Suprapubic skin (tissue), 4 donors: ENCODE data around the gene ZEB1. TPM values are rescaled to one million over a fixed set of nuclear protein-coding genes. Genes with fewer than 3 reads are reported as not detected.

Experiments
- DNase-seq, 2 donors: peaks; one replicate each; pipeline ENCODE4 v3.0.0-alpha.2; 2019; ENCODE audit warnings: low spot score in 2 of 2
- H3K27ac ChIP-seq: fragments of 200-600 bp; sonication (generic); one replicate; pipeline ENCODE4 v1.5.1; 2019
- H3K27me3 ChIP-seq: fragments of 200-600 bp; sonication (generic); one replicate; pipeline ENCODE4 v1.5.1; 2019
- H3K36me3 ChIP-seq: fragments of 200-600 bp; sonication (generic); one replicate; pipeline ENCODE4 v1.5.1; 2019
- H3K4me1 ChIP-seq: fragments of 200-600 bp; sonication (generic); one replicate; pipeline ENCODE4 v1.5.1; 2019
- H3K4me3 ChIP-seq: fragments of 200-600 bp; sonication (generic); one replicate; pipeline ENCODE4 v1.5.1; 2019; ENCODE audit warnings: mild to moderate bottlenecking
- H3K9me3 ChIP-seq: fragments of 200-600 bp; sonication (generic); one replicate; pipeline ENCODE4 v1.5.1; 2019
- EP300 ChIP-seq: sonication (generic); formaldehyde crosslinking; IDR thresholded peaks from one replicate; pipeline ENCODE4 v1.6.1; 2017; ENCODE audit warnings: antibody characterized with exemption
- POLR2A ChIP-seq, 2 donors: fragments of 450-650 bp; IDR thresholded peaks; one replicate each; pipeline ENCODE4 v1.6.1; 2017; ENCODE audit warnings: antibody characterized with exemption in 2 of 2, mild to moderate bottlenecking in 2 of 2, moderate library complexity in 2 of 2
- POLR2AphosphoS5 ChIP-seq, 3 donors: sonication (generic); formaldehyde crosslinking; IDR thresholded peaks; one replicate each; pipeline ENCODE4 v1.6.1; 2017; ENCODE audit warnings: antibody characterized with exemption in 3 of 3
- WGBS: methylation state at CpG from one replicate; pipeline ENCODE4 v1.1.5; 2018; 5-methylcytosine and 5-hydroxymethylcytosine counted together
- total RNA-seq, 4 donors: library from RNA; depleted of rRNA; stranded (reverse); fragments of >200 nt; gene quantifications; one replicate each; pipeline ENCODE4 v1.1.0, GENCODE V29; 2016
- TF ChIP-seq, protein P1 (sequence below), 2 donors: fragments of 200-600 bp in 1 of 2; fragments of 450-650 bp in 1 of 2; sonication (generic) in 1 of 2; IDR thresholded peaks; one replicate each; pipeline ENCODE4 v1.5.1; 2016 to 2019; ENCODE audit warnings: antibody characterized with exemption in 2 of 2, mild to moderate bottlenecking in 1 of 2, moderate library complexity in 1 of 2

Gene ZEB1
- total RNA-seq, 4 donors from 2014 or later = 7.1 to 35.8 (median 13.8) TPM

DNA sequence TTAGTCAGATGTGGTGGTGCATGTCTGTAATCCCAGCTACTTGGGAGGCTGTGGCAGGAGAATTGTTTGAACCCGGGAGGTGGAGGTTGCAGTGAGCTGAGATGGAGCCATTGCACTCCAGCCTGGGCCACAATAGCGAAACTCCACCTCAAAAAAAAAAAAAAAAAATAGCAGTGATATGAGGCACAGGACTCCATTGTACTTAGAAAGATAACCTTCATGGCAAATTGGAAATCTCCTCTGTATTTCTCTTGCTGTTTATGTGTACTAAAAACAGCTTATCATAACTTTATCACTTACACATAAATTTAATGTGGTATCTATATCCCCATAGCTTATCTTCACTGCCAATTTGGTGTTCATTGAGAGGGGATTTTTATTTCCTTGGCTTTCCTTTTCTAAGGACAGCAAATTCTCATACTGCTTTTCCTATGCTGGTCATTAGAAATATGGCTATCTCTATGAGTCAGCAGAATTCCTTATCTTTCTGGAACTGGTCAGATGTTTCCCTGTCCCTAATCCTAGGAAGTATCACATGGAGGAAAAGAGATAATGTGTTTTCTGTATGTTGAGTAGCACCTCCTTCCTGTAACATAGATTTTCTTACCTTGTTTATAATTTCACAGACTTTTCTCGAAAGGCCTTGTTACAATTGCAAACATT lies 40.6 kb upstream of the ZEB1 start:
- no peak for DNase-seq
- Histone ChIP-seq H3K36me3 (no peaks in the 10 kb centered on the region), H3K4me1 (no peaks in the 10 kb centered on the region), H3K27ac (no peak overlapping the region), H3K27me3 (no peaks in the 10 kb centered on the region), H3K4me3 (no peak overlapping the region), H3K9me3 (no peaks in the 10 kb centered on the region)
- WGBS = 88% methylated on average over 3 of the region's 3 CpGs
- TF ChIP-seq EP300 (no peak), POLR2A (IDR thresholded peaks at IDR 0.05) (no peak), POLR2AphosphoS5 (IDR thresholded peaks at IDR 0.05) (no peak)
- TF ChIP-seq, protein P1, sequence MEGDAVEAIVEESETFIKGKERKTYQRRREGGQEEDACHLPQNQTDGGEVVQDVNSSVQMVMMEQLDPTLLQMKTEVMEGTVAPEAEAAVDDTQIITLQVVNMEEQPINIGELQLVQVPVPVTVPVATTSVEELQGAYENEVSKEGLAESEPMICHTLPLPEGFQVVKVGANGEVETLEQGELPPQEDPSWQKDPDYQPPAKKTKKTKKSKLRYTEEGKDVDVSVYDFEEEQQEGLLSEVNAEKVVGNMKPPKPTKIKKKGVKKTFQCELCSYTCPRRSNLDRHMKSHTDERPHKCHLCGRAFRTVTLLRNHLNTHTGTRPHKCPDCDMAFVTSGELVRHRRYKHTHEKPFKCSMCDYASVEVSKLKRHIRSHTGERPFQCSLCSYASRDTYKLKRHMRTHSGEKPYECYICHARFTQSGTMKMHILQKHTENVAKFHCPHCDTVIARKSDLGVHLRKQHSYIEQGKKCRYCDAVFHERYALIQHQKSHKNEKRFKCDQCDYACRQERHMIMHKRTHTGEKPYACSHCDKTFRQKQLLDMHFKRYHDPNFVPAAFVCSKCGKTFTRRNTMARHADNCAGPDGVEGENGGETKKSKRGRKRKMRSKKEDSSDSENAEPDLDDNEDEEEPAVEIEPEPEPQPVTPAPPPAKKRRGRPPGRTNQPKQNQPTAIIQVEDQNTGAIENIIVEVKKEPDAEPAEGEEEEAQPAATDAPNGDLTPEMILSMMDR (IDR thresholded peaks at IDR 0.05) = no peak

DNA sequence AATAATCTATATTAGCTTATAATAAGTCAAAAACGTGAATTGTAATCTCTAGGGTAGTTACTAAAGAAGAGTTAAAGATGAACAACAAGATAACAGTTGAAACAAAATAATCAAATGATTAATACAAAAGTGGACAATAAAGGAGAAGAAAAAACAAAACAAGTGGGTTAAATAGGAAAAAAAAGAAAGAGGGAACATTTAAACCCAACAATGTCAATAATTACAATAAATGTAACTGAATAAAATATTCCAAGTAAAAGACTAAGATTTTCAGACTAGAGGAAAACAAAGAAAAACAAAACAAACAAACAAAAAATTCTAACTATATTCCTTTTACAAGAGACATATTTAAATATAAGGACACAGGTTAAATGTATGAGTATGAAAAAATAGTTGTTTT lies 38.0 kb upstream of the ZEB1 start:
- H3K36me3 ChIP-seq = no peaks in the 10 kb centered on the region
- DNase-seq = no peak
- 69% methylated on average over 1 of the region's 1 CpG for WGBS
- H3K27me3 ChIP-seq = no peaks in the 10 kb centered on the region
- TF ChIP-seq, protein P1 (IDR thresholded peaks at IDR 0.05) = no peak
- no peak overlapping the region for H3K4me3 ChIP-seq
- H3K27ac ChIP-seq = no peak overlapping the region
- no peaks in the 10 kb centered on the region for H3K9me3 ChIP-seq
- no peaks in the 10 kb centered on the region for H3K4me1 ChIP-seq

DNA sequence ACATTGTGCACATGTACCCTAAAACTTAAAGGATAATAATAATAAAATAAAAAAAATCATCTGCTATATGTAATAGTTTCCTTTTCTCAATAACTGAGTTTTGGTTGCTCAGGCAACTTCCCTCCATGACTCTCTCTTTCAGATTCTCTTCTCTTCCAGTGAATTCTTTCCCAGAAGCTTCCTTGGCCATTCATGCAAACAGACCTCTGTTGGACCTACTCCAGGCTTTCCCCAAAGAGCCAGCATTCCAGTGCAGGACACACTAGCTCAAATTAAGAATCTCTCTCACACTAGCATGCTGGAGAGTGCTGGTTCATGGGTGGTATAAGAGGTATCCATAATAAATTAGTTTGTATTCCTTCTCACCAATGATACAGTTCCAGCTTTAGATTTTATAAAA lies 31.0 kb upstream of the ZEB1 start:
- no peak overlapping the region for H3K27ac ChIP-seq
- no peaks in the 10 kb centered on the region for H3K9me3 ChIP-seq
- H3K4me1 ChIP-seq = no peaks in the 10 kb centered on the region
- TF ChIP-seq EP300 (no peak), POLR2AphosphoS5 (IDR thresholded peaks at IDR 0.05) (no peak), POLR2A (IDR thresholded peaks at IDR 0.05) (no peak)
- TF ChIP-seq, protein P1 (IDR thresholded peaks at IDR 0.05) = no peak
- H3K36me3 ChIP-seq = no peaks in the 10 kb centered on the region
- DNase-seq = no peak
- H3K4me3 ChIP-seq = no peak overlapping the region
- no peaks in the 10 kb centered on the region for H3K27me3 ChIP-seq

DNA sequence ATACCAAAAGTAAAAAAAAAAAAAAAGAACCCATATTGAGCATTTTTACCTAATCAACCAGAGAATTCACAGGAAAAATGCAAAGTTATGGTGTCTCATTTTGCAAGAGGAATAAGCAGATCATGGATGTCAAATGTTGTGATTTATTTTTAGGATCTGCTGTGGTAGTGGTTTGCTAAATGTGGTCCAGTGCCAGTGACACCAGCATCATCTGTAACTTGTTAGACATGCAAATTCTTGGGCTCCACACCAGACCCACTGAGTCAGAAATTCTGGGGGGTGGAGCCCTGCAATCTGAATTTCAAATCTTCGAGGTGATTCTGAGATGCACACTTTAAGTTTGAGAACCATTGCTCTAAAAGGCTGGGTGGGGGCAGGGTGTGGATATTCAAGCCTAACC lies 30.1 kb upstream of the ZEB1 start:
- no peaks in the 10 kb centered on the region for H3K27me3 ChIP-seq
- H3K27ac ChIP-seq = no peak overlapping the region
- H3K4me3 ChIP-seq = no peak overlapping the region
- no peaks in the 10 kb centered on the region for H3K36me3 ChIP-seq
- TF ChIP-seq EP300 (no peak), POLR2AphosphoS5 (IDR thresholded peaks at IDR 0.05) (no peak), POLR2A (IDR thresholded peaks at IDR 0.05) (no peak)
- TF ChIP-seq, protein P1 (IDR thresholded peaks at IDR 0.05) = no peak
- H3K4me1 ChIP-seq = no peaks in the 10 kb centered on the region
- no peaks in the 10 kb centered on the region for H3K9me3 ChIP-seq
- WGBS = 86% methylated on average over 1 of the region's 1 CpG
- DNase-seq = no peak

DNA sequence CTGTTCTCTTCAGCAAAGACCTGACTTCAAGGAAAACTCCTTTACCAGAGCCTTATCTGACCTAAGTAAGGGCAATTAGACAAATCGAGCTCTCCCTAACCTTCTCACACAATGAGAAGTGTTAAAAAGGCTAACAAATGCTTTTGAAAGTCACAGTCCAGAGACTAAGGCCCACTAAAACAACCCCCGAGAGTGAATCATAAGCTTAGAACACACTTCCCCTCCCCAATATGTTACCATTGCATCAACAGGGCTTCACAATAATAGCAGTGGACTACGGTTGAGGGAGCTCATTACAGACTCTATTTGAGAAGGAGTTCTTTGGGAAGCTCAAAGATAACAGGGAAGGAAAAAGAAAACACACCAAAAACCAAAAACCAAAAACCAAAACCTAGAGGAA lies 28.6 kb upstream of the ZEB1 start:
- no peak for DNase-seq
- no peaks in the 10 kb centered on the region for H3K4me1 ChIP-seq
- no peaks in the 10 kb centered on the region for H3K27me3 ChIP-seq
- WGBS = 80% methylated on average over 3 of the region's 3 CpGs
- TF ChIP-seq POLR2A (IDR thresholded peaks at IDR 0.05) (no peak), EP300 (no peak), POLR2AphosphoS5 (IDR thresholded peaks at IDR 0.05) (no peak)
- TF ChIP-seq, protein P1 (IDR thresholded peaks at IDR 0.05) = no peak
- no peak overlapping the region for H3K4me3 ChIP-seq
- H3K9me3 ChIP-seq = no peaks in the 10 kb centered on the region
- no peak overlapping the region for H3K27ac ChIP-seq
- H3K36me3 ChIP-seq = no peaks in the 10 kb centered on the region
